ENCODE data around the gene ITPRIP.

The ITPRIP gene

GRCh38 chr10:104288355-104288754 lies 49.9 kb downstream of the ITPRIP start:
- no peak for DNase-seq (ENCODE audit: extremely low read depth in 1 of 2, low read depth in 1 of 2)

- DNase-seq (ENCODE audit: extremely low read depth in 1 of 2, low read depth in 1 of 2) = no peak
These were observed 51.3 kb downstream of the ITPRIP start for GRCh38 chr10:104286939-104287338.

DNA sequence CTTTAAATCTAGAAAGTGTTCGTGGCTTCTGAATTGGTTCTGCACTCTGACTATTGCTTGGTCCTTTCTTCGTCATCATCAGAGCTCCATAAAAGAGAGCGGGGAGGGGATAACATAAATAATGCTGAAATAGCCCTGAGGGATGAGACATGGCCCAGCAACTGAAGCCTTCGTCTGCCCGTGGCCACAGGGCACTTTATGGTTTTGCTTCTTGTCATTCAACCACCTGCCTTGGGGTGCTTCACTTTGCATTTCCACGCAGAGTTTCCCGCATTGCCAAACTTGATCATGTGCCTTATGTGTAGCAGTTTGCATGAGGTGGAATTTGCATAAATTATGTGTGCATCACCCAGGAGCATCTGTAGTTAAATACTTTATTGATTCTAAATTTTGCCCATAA lies 53.4 kb downstream of the ITPRIP start:
- DNase-seq (ENCODE audit: extremely low read depth in 1 of 2, low read depth in 1 of 2) = no peak

DNA sequence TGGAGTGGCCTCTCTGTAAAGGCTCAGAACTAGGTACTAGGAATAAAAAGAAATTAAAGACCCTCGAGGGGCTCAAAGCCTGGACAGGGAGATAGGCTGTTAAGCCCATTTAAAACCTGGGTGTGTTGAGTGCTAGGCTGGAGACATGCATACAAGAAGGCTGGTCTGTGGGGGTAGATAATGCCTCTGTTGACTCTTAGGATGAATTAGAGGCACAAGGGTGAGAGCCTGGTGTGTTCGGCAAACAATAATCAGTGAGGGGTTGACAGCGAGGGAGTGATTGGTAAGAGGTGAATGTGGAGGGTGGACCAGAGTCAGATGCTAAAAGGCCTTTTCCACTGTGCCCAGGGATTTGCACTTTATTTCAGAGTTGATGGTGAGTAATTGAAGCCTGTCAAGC lies 56.6 kb downstream of the ITPRIP start:
- no peak for DNase-seq (ENCODE audit: extremely low read depth in 1 of 2, low read depth in 1 of 2)

GRCh38 chr10:104279550-104280259 lies 58.6 kb downstream of the ITPRIP start:
- DNase-seq (ENCODE audit: extremely low read depth in 1 of 2, low read depth in 1 of 2) = no peak

DNA sequence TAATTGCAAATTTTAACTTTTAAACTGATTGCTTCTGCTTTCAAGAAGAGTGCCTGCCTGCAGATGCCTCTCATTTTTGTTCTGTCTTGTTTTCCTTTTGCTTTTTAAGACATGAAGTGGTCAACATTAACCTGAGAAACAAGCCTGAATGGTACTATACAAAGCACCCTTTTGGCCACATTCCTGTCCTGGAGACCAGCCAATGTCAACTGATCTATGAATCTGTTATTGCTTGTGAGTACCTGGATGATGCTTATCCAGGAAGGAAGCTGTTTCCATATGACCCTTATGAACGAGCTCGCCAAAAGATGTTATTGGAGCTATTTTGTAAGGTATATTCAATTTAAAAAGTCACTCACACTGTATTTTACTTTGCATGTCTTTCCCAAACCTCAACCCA lies 60.5 kb downstream of the ITPRIP start:
- DNase-seq (ENCODE audit: extremely low read depth in 1 of 2, low read depth in 1 of 2) = no peak

- no peak for DNase-seq (ENCODE audit: extremely low read depth in 1 of 2, low read depth in 1 of 2)
These were observed 62.1 kb downstream of the ITPRIP start for GRCh38 chr10:104276192-104276591.

- peak in 1 of 2 donors; percentile 17 for DNase-seq (ENCODE audit: extremely low read depth in 1 of 2, low read depth in 1 of 2)
These were observed 63.2 kb downstream of the ITPRIP start for GRCh38 chr10:104274762-104275721.

DNA sequence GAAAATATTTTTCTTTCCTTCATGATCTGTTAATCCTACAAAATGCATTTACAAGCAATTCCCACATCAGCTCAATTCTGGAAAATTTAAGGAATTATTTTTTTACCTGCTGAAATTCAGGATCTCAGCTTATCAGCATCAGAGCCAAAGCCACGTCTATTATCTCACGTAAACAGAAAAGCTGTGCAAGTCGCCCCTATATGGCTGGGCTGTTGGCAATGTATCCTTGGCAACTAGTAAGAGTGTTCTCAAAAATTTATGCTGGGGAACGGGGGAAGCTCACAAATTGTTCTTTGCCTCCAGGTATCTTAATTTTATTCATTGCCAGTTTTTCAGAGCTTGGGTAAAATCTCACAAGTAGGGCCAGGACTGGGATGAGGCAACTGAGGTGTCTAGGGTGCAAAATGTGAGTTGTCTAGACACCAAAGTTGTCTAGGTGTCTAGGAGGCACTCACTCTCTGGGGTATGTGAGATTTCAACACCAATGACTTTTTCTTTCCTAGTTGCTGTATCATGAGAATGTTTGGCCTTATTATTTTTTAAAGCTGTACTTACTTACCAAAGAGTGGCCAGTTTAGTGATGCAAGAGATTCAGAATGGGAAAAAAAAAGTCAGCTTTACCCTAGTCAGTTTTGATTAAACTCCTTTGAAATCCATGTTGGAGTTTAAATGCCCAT lies 64.2 kb downstream of the ITPRIP start:
- DNase-seq (ENCODE audit: extremely low read depth in 1 of 2, low read depth in 1 of 2) = no peak

GRCh38 chr10:104273286-104273685 lies 65.0 kb downstream of the ITPRIP start:
- no peak for DNase-seq (ENCODE audit: extremely low read depth in 1 of 2, low read depth in 1 of 2)

DNA sequence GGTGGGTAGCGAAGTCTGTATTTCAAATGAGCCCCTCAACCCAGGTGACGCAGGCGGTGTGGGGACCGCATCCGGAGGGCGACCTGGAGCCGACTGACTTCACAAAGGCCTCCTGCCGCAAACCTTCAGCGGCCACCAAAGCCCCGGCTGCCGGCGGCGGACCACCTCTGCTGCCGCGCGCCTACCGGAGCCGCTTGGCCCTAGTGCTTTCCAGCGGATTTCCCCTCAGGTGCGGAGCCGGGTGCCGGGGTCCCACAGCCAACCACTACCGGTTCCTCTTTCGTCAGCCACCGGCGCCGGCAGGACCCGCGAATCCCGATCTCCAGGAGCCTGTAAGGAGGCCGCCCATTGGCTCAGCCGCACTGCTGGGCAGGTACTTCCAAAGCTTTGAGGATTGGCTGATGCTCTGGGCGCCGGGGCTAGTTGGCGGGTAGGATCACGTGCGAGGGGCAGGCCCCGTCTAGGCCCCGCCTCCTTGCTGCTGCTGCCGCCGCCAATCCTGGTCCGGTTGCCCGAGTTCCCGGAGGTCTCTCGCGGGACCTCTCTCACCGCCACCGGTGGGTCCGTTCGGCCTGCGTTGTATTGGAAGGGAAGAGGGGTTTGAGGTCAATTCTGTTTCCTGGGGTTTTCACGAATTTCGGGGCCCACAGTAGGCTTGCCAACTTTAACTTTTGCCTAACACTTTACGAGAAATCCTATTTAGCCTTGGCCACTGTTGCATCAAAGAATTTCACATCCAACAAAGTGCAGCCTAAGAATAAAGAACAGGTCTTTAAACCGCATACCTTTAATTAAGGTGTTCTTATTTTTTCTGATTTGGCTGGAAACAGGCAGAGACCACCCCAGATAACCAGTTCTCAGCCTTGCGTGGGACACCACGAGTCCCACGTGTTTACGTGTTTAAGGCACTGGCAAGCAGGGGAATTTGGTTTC lies 69.3 kb downstream of the ITPRIP start, which contains the start of gene GSTO2:
GSTO2 (plus strand) TSS at position 472 of the 933 bp plus-strand sequence. CDS start 5,732 bp downstream, outside the sequence.
- DNase-seq (ENCODE audit: extremely low read depth in 1 of 2, low read depth in 1 of 2) = peak; percentile 95 to 99

GRCh38 chr10:104268405-104268712 lies 69.9 kb downstream of the ITPRIP start:
- DNase-seq (ENCODE audit: extremely low read depth in 1 of 2, low read depth in 1 of 2) = no peak

DNA sequence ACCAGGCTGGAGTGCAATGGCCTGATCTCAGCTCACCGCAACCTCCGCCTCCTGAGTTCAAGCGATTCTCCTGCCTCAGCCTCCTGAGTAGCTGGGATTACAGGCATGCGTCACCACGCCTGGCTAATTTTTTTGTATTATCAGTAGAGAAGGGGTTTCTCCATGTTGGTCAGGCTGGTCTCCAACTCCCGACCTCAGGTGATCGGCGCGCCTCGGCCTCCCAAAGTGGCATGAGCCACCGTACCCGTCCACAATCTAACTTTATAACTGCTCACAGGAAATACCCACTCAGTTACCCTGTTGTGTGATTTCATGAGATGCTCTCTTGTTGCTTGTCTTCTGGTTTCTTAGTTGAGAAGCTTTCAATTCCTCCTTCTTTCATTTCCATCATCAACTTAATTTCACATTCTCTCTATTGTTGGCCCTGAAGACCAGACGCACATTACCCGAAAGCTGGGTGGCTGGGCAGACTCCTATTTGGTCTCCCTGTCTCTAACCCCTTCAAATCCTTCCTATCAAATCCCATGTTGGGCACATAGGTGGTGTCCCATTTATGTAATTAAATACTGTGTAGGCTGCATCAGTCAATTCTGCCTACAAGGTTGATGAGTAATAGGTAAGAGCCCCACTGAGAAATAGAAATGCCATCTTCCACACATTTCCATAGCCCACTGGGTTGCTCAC lies 70.4 kb downstream of the ITPRIP start:
- DNase-seq (ENCODE audit: extremely low read depth in 1 of 2, low read depth in 1 of 2) = no peak

DNA sequence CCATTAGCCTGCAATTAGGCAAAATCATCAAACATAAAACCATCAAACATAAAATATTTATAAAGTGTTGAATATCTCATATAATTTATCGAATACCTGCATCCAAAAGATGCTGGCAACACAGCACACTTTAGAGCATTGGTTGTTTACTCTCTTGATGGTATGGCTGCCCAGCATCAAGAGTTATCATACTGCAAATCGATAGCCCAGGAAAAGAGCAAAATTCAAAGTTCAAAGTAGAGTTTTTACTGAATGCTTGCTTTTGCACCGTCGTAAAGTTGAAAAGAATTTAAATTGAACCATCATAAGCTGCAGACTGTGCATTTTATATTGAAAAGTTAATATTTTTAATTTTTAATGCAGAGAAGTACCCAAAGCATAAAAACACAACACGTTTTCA lies 73.5 kb downstream of the ITPRIP start:
- no peak for DNase-seq (ENCODE audit: extremely low read depth in 1 of 2, low read depth in 1 of 2)

- DNase-seq (ENCODE audit: extremely low read depth in 1 of 2, low read depth in 1 of 2) = no peak
These were observed 76.2 kb downstream of the ITPRIP start for GRCh38 chr10:104262055-104262454.

- DNase-seq (ENCODE audit: extremely low read depth in 1 of 2, low read depth in 1 of 2) = no peak
These were observed 77.5 kb downstream of the ITPRIP start for GRCh38 chr10:104260775-104261115.

DNA sequence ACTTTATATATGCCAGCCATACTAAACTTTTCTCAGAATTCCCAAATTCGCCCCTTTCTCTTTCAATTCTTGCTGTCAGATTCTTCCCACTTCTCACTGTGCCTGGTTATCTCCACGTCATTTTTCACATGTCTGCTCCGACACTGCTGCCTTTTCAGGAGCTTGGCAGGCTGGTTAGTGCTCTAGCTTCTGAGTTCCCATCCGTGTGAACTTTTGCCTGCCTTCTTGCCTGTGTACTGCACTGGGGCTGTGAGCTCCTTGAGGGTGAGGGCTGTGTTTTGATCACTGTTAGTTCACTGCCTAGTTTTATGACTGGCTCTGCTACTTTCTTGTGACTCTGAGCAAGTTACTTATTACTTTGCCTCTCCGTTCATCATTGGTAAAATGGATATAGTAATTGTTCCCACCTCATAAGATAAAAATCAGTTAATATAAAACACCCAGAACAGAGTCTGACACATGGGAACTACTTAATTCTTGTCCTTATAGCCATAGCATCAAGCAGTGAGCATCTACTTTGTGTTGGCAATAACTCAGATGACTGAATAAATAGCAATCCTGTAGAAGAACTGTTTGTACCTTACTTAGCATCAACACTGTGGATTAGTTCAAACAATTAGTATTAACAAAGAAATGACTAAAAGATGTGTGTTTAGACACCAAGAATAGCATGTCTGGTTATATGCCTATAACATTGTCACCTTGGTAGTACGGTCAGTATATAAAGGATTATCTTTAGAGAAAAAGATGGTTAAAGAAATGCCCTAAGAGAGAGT lies 78.1 kb downstream of the ITPRIP start:
- DNase-seq (ENCODE audit: extremely low read depth in 1 of 2, low read depth in 1 of 2) = no peak

Data from stimulated activated CD8-positive, alpha-beta memory T cell treated with anti-CD3 and anti-CD28 coated beads, Interleukin-7, amount 100 ng/mL, for 48 hours (primary cell).